Choroid plexus epithelial cell (primary cell): ENCODE measurements around the gene FBXO27.

ENCODE experiments used
- DNase-seq: peaks from one replicate; pipeline ENCODE4 v3.0.0-alpha.2; 2010; ENCODE audit warnings: low read depth
- H3K4me3 ChIP-seq: 2 replicates; pipeline ENCODE4 v1.5.1; 2011; ENCODE audit warnings: low read depth, mild to moderate bottlenecking, control low read depth, low read length, moderate library complexity
- CTCF ChIP-seq: conservative IDR thresholded peaks from 2 replicates; pipeline ENCODE4 v1.5.1; 2011; ENCODE audit warnings: low read depth, mild to moderate bottlenecking, control low read depth, inconsistent platforms, low read length, moderate library complexity

FBXO27 gene

DNA sequence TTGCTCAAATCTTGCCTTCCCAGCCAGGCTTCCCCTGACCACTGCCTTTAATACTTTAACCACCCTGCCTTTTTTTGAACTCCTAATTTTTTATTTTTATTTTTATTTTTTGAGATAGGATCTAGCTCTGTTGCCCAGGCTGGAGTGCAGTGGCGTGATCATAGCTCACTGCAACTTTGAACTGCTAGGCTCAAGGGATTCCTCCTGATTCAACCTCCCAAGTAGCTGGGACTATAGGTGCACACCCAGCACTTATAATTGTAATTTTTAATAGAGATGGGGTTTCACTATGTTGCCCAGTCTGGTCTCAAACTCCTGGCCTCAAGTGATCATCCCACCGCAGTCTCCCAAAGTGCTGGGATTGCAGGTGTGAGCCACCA, 21.7 kb upstream of the FBXO27 start:
- H3K4me3 ChIP-seq: no peak overlapping the region
- DNase-seq: no peak
- TF ChIP-seq CTCF: no peak

- no peak for TF ChIP-seq CTCF
- H3K4me3 ChIP-seq: no peak overlapping the region
- no peak for DNase-seq
Measured at GRCh38 chr19:39053276-39054090, 21.1 kb upstream of the FBXO27 start.

GRCh38 chr19:39052846-39053245, 20.5 kb upstream of the FBXO27 start:
- no peak overlapping the region for H3K4me3 ChIP-seq
- no peak for DNase-seq
- TF ChIP-seq CTCF: no peak

- TF ChIP-seq CTCF: peak; percentile 83
- peak; percentile 70 for DNase-seq
Measured at GRCh38 chr19:39052243-39052746, 19.9 kb upstream of the FBXO27 start.

DNA sequence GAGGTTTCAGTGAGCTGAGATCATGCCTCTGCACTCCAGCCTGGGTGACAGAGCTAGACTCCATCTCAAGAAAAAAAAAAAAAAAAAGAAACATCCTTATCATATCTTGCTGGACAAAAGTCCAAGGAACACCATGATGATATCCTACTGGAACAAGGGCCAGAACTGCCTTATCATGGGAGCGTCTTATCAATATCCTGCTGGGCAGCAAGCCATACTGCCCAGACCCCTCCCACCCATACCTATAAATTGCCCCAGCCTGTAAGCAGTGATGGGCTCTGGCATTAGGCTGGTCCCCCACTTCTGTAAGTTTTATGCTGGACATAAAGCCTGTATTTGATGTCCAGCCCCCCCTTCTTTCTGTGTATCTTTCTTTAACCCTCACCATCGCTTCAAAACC, 14.7 kb upstream of the FBXO27 start:
- TF ChIP-seq CTCF: no peak

More at GRCh38 chr19:39052243-39052746, 19.9 kb upstream of the FBXO27 start:
- H3K4me3 ChIP-seq: no peak overlapping the region

GRCh38 chr19:39046037-39046821, 13.9 kb upstream of the FBXO27 start:
- no peak for TF ChIP-seq CTCF

More for the DNA sequence above, 14.7 kb upstream of the FBXO27 start:
- no peak overlapping the region for H3K4me3 ChIP-seq
- DNase-seq: no peak

More at GRCh38 chr19:39046037-39046821, 13.9 kb upstream of the FBXO27 start:
- peak; percentile 10 for DNase-seq
- H3K4me3 ChIP-seq: no peak overlapping the region
